GM19452 (cell line): ENCODE data around the gene NAGS.
"Not testable (repeated sequence)": the region's sequence is repeated elsewhere in the genome, so short reads cannot be mapped to it uniquely, and the experiment has no call there.

ENCODE experiments used
- ATAC-seq: cut with Tn5 transposase; IDR thresholded peaks from one replicate; pipeline ENCODE4 v1.9.1; 2021; ENCODE audit not compliant: unreplicated experiment

Gene NAGS, protein sequence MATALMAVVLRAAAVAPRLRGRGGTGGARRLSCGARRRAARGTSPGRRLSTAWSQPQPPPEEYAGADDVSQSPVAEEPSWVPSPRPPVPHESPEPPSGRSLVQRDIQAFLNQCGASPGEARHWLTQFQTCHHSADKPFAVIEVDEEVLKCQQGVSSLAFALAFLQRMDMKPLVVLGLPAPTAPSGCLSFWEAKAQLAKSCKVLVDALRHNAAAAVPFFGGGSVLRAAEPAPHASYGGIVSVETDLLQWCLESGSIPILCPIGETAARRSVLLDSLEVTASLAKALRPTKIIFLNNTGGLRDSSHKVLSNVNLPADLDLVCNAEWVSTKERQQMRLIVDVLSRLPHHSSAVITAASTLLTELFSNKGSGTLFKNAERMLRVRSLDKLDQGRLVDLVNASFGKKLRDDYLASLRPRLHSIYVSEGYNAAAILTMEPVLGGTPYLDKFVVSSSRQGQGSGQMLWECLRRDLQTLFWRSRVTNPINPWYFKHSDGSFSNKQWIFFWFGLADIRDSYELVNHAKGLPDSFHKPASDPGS

DNA sequence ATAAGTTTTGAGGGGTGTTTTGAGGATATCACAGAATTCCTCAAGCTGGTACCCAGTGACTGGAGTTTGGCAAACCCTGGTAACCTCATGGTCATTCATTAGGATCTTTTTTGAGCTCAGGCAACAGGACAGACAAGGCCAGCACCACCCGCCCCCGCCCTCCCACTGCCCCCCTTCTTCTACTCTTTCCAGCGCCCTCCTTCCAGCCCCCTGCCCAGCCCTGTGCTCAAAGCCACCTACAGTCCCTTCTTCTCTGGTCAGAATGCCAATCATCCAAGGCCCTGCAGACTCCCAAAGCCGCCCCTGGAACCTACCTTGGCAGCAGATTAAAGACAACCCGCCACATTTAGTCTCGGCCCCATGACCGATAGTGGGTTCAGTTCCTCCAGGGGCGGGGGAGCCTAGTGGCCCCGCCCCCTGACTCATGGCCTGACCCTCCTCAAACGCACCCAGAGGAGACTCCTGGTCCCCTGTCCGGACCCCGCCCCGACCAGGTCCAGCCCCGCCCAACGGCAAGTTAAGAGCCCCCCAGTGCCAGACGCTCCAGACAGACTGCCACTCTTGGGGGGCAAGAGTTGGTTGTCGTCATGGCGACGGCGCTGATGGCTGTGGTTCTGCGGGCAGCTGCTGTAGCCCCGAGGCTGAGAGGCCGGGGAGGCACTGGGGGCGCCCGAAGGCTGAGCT lies at the start of gene NAGS:
TSS of gene NAGS (plus strand) at position 546 of the 684 bp plus-strand sequence. CDS start at position 588, 42 bp downstream.
- no peak for ATAC-seq

DNA sequence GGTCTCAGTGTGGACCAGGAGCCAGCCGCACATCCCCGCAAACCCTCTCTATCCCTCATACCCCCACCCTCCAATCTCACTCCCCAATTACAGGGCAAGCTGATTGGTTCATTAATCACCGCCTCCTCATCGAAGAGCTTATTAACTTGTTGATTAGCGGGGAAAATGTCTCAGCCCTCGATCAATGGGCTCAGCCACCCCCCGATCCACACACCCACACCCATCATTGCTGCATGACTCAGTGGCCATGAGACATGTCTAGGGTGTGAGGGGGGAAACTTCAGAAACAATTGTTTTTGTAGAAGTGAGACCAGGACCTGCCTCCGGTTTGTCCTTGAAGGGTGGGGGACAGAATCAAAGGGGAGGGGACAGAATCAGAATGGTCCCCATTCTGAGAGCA lies 48.2 kb upstream of the NAGS start:
- no peak for ATAC-seq

DNA sequence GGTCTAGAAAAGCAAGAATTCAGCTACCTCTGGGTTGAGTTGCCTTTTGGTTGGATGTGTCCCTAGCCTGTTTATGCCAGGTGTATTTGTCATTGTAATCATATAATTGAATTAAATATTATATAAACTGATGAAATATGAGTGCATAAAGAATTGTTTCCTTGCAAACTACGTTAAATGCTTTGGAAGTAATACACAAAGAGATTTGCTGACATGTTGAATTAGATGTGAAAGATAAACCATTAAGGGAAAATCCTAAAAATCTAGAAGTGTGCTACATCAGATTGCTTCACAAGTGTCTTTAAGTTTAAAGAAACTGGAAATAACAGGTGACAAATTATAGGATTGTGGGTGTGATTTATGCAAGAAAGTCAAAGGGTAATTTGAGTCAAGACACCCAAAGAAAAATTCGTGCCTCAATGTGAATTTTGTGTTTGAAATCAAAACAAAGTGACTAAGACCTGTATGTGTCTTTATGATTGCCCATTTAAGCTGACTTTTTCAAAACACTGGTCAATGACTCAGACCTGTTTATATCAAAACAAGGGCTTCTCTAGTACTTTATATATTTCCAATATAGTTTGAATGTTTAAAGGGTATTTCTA lies 45.6 kb upstream of the NAGS start:
- ATAC-seq: no peak

DNA sequence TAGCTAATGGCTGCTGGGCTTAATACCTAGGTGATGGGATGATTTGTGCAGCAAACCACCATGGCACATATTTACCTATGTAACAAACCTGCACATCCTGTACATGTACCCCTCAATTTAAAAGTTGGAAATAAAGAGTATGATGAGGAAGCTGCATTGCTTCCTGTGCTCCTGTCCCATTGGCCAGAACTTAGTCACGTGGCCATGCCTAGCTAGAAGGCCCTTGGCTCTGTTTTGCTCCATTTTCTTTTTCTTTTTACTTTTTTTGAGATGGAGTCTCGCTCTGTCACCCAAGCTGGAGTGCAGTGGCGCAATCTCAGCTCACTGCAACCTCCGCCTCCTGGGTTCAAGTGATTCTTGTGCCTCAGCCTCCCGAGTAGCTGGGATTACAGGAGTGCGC lies 43.1 kb upstream of the NAGS start:
- not testable (repeated sequence) for ATAC-seq

DNA sequence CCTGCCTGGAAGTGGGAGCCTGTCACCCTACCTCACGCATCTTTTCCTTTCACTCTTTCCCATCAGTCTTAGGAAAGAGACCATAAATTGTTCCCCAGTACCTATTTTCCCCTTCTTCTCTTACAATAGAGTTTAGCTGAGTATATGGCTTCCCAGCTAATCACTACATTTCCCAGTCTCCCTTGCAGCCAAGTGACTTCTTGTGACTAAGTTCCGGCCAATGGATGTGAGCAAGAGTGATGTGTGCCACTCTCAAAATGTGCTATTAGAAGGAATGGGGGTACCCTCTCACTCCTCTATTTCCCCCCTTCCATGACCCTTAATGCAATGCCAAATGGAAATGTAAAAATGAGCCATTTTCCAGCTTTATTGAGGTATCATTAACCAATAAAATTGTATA lies 42.5 kb upstream of the NAGS start:
- ATAC-seq: no peak

DNA sequence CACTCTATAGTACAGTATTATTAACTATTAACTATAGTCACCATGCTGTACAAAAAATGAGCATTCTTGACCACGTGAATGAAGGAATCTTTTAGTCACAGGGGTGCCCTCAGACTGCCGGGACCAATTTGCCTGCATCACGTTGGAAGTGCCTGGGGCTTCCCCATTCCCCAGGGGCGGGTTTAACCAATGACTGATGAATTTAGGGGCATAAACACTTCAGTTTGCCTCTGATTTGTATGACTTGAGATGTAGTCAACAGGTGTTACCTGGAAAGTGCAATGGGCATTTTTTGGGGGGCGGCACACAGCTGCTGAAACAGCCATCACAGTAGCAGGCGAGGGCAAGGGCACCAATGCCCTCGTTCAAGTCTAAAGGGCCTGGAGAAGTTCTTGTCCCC lies 41.9 kb upstream of the NAGS start:
- no peak for ATAC-seq

DNA sequence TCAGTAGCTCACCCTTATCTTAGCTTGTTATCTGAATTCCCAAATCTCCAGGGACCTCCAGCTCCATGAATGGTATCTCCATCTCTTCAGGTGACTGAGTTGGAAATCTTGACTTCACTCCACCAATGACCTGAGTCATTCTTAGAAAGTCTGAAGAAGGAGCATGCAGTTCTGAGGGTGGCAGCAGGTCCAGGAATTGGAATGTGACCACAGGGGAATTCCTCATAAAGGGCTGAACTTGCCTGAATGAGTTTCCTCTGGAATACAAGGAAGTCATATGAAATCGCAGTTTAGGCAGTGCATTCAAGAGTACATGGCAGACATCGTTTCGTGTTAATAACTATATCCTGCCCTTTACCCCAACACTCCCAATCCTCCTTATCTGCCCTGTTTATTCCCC lies 38.1 kb upstream of the NAGS start:
- ATAC-seq: no peak

DNA sequence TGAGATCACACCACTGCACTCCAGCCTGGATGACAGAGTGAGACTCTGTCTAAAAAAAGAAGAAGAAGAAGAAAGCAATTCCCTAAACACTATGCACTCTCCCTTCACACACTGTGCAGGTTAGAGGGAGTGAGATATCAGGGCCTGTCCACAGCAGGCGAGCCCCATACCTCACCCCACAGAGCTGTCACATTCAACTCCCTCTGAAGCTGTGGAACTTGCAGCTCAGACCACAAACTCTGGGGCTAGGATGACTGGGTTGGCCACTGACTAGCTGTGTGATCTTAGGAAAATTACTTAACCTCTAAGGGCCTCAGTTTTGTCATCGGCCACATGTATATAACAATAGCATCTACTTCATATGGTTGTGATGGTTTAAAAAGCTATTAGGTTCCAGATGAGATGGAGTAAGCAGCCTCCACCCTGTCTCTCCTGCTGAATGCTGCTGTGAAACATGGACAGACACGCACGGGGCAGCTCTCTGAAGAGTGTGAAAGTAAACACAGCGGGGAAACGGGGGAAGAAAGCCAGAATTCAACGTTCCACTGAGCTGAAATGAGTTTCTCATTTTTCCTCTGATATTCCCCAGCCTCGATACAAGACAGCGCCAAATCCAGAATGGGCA lies 37.1 kb upstream of the NAGS start:
- ATAC-seq: no peak

DNA sequence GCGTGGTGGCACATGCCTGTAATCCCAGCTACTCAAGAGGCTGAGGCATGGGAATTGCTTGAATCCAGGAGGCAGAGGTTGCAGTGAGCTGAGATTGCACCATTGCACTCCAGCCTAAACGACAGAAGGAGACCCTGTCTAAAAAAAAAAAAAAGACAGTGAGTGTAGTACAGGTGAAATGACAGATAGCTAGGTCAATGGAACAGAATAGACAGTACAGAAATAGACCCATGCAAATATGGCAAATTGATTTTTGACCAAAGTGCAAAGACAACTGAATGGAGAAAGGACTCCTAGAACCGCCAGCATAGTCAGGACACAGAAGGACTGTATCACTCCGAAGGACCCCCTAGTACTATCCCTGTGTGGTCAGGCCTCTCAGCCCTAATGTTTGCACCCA lies 34.1 kb upstream of the NAGS start:
- ATAC-seq: no peak

DNA sequence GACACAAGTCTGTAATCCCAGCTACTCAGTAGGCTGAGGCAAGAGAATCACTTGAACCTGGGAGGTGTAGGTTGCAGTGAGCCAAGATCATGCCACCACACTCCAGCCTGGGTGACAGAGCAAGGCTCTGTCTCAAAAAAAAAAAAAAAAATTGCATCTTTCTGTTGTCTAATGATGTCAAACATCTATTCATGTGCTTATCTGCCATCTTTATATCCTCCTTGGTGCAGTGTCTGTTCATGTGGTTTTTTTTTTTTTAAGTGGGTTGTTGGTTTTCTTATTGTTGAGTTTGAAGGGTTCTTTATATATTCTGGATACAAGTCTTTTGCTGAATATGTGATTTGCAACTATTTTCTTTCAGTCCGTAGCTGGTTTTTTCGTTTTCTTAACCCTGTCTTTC lies 33.0 kb upstream of the NAGS start:
- ATAC-seq: not testable (repeated sequence)

DNA sequence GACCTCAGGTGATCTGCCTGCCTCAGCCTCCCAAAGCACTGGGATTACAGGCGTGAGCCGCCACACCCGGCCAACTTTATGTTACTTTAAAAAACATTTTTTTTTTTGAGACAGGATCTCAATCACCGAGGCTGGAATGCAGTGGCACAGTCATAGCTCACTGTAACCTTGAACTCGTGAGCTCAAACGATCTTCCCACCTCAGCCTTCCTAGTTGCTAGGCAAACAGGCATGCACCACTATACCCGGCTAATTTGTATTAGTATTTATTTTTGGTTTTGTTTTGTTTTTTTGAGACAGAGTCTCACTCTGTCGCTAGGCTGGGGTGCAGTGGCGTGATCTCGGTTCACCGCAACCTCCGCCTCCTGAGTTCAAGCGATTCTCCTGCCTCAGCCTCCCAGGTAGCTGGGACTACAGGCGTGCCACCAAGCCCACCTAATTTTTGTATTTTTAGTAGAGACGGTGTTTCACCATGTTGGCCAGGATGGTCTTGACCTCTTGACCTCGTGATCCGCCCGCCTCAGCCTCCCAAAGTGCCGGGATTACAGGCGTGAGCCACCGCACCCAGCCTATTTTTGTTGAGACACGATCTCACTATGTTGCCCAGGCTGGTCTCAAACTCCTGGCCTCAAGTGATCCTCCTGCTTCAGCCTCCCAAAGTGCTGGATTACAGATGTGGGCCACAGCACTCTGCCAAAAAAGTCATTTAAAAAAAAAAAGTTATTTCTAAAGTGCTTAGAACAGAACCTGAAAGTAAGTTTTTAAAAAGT lies 31.8 kb upstream of the NAGS start:
- not testable (repeated sequence) for ATAC-seq

DNA sequence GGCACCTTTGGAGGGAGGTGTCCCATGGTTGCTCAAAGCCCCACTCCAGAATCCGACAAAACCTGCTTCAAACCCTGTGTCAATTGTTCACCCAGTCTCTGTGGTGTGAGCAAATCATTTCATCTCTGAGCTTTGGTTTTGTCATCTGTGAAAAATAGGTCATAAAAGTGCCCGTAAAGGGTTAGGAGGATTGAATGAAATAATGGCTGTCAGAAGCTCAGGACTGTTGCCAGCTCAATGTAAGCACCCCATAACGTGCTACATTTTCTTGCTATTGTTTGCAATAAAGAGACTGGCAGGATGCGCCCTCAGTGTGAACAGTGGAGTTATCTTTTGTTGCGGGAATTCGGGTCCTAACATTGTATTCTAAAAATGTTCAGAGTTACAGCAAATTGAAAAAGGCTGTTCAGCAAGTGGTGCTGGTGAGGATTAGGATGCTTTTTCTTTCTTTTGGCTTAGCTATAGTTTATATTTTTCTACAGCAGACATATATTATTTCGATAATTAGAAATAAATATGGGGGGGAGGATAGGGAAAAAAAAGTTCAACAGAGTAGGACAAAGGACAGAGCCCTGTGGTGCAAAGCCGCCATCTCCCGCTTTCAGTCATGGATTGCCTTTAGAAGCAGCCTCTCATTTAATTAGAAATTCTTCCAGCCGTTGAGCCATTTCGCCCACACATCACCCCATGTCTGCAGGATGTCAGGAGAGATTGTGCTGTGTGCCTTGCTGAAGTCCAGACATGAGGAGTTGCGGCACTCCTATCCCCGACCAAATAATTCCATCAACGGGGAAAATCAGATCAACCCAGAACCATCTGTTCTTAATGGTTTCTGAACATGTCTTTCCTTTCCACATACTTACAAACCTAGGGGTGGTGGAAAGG lies 29.8 kb upstream of the NAGS start:
- no peak for ATAC-seq

DNA sequence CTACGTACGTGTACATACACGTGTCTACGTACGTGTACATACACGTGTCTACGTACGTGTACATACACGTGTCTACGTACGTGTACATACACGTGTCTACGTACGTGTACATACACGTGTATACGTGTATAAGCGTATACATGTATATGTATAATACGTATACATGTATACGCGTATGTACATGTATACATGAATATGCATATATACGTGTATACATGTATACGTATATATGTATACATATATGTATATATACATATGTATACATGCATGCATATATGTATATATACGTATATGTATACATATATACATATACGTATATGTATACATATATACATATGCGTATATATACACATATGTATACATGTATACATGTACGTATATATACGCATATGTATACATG lies 28.5 kb upstream of the NAGS start:
- ATAC-seq: no peak

DNA sequence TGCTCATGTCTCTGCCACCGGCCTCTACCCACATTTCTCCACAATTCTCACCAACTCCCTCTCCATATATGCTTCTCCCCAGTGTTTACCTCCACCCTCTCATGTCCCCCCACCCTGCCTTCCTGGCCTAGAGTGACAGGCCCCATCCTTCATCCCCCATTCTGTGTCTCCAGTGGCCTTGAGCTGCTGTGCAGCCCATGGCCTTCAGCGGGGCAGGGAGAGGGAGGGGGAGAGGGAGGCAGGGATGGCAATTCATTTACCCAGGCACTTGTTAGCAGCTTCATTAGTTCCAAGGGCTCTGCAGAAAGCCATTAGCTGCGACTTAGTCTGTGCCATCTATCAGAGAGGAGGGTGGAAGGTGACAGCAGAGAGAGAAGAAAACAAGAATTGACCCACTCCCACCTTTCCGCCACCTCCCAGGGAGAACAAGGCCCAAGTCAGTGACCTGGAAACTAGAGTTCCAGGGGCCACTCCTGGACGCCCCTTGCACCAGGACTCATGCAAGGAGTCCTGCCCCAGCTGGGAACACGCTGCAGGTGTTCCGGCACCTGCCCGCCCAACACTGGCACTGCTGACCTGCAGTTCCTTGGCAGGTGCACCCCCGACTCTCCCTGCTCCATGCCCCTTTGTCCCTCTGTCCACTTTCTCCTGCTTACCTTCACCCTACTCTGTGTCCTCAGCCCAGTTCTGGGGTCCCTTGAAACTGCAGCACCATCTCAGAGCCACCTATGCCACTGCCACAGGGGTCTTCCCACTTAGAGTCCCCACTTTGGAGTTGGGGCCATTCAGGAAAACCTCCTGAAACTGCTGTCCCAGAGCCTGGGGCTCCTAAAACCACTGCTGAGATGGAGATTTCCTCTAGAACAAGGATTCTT lies 27.2 kb upstream of the NAGS start:
- no peak for ATAC-seq

DNA sequence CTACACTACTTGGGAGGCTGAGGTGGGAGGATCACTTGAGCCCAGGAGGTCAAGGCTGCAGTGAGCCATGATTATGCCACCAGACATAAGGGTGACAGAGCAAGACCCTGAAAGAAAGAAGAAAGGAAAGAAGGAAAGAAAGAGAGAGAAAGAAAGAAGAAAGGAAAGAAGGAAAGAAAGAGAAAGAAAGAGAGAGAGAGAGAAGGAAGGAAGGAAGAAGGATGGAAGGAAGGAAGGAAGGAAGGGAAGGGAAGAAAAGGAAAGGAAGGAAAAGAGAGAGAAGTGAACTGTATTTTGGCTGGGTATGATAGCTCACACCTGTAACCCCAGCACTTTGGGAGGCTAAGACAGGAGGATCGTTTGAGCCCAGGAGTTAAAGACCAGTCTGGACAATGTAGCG lies 26.3 kb upstream of the NAGS start:
- ATAC-seq: no peak

DNA sequence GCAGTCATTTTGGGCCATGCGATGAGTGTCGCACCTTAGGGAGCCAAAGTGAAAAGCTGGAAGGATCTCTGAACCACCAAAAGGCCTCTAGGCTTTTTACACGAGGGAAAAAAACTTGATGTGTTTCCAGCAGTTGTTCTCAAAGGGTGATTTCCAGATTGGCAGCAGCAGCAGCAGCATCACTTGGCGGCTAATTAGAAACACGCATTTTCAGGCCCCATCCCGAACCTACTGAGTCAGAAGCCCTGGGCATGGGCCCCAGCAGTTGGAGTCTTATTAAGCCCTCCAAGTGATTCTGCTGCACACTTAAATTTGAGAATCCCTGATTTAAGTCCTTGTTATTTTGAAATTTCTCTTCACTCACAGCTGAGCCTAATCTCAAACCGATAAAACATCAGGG lies 25.4 kb upstream of the NAGS start:
- no peak for ATAC-seq

DNA sequence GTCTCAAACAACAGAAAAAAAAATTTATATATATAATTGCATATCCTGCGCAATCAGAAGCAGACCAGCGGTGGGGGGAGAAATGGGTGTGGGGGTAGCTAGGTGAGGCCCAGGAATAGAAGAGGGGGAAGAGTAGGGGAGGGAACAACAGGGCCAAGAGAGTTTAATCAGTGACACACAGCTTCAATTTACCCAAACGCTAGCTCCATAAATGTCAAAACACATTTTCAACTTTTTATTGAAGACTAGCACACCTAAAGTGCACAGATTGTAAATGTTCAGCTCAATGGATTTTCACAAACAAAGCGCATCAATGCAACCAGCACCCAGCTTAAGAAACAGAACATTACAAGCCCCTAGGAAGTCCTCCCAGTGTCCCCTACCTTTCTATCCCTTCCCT lies 24.8 kb upstream of the NAGS start:
- no peak for ATAC-seq

DNA sequence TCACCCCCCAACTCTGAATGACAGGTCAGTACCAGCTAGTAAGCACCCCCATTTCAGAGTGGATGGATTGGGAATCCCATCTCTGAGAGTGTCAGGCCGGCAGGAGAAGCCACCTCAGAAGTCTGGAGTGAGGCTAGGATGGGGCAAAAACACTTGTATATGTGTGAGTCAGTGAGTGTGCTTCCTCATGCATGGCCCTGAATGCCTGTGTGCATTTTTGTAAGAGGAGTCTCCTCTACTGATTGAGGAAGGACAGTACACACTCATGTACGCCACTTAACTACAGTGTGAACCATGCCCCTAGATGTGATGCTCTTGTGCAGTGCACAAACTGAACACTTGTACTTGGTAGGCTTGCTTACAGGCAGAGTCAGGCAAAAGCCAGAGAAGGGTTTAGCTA lies 22.3 kb upstream of the NAGS start:
- ATAC-seq: no peak

DNA sequence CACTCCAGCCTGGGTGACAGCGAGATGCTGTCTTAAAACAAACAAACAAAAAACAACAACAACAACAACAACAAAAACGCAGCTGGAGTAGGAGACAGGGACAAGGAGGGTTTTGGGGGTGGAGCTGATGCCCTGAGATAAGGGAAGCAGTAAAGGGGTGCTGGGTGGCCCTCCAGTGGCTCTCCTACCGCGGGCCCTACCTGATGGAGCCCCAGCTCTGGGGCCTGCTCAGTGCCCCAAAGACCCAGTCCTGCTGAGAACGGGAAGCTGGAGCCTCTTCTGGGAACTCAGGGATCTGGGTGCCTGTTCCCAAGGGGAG lies 21.3 kb upstream of the NAGS start:
- ATAC-seq: no peak
